HepG2 (cell line): ENCODE results near the gene STARD10. TPM values are rescaled to one million over a fixed set of nuclear protein-coding genes. Genes with fewer than 3 reads are reported as not detected.

Source experiments
- ADNP ChIP-seq: sonication (generic); formaldehyde crosslinking; IDR thresholded peaks from 2 replicates; pipeline ENCODE4 v1.4.0; 2020; ENCODE audit warnings: missing genetic modification reagents
- ARID2 ChIP-seq: sonication (generic); formaldehyde crosslinking; IDR thresholded peaks from 2 replicates; pipeline ENCODE4 v1.8.1; 2022; ENCODE audit warnings: mild to moderate bottlenecking, missing genetic modification reagents, borderline replicate concordance
- EED ChIP-seq: sonication (generic); formaldehyde crosslinking; IDR thresholded peaks from 2 replicates; pipeline ENCODE4 v1.5.0; 2020; ENCODE audit warnings: mild to moderate bottlenecking, missing genetic modification reagents
- ETV6 ChIP-seq: sonication (generic); formaldehyde crosslinking; conservative IDR thresholded peaks from 2 replicates; pipeline ENCODE4 v1.4.0; 2020; ENCODE audit warnings: missing genetic modification reagents
- FOXA3 ChIP-seq: IDR thresholded peaks from 2 replicates; pipeline ENCODE4 v1.6.1; 2016; ENCODE audit warnings: missing genetic modification reagents, missing compliant biosample characterization
- FOXM1 ChIP-seq: sonication (generic); formaldehyde crosslinking; IDR thresholded peaks from 2 replicates; pipeline ENCODE4 v1.5.0; 2020; ENCODE audit warnings: missing genetic modification reagents
- HMG20A ChIP-seq: IDR thresholded peaks from 2 replicates; pipeline ENCODE4 v1.6.1; 2016; ENCODE audit warnings: borderline replicate concordance
- HOXA7 ChIP-seq: sonication (generic); formaldehyde crosslinking; IDR thresholded peaks from 2 replicates; pipeline ENCODE4 v1.8.1; 2022; ENCODE audit warnings: mild to moderate bottlenecking, missing genetic modification reagents, moderate library complexity
- ISL2 ChIP-seq: sonication (generic); formaldehyde crosslinking; IDR thresholded peaks from 2 replicates; pipeline ENCODE4 v1.5.0; 2020; ENCODE audit warnings: missing genetic modification reagents
- MEIS1 ChIP-seq: sonication (generic); formaldehyde crosslinking; IDR thresholded peaks from 2 replicates; pipeline ENCODE4 v1.9.0; 2021; ENCODE audit warnings: mild to moderate bottlenecking, missing genetic modification reagents, moderate library complexity, borderline replicate concordance
- MYPOP ChIP-seq: sonication (generic); formaldehyde crosslinking; IDR thresholded peaks from 2 replicates; pipeline ENCODE4 v1.8.1; 2023; ENCODE audit warnings: mild to moderate bottlenecking, moderate library complexity, missing genetic modification reagents
- RBM39 ChIP-seq: fragments of 200-400 bp; formaldehyde crosslinking; IDR thresholded peaks from one replicate; pipeline ENCODE4 v1.6.1; 2018; ENCODE audit warnings: antibody characterized with exemption, mild to moderate bottlenecking, low read depth, low read length; ENCODE audit not compliant: poor library complexity, severe bottlenecking
- TP53 ChIP-seq: sonication (generic); formaldehyde crosslinking; conservative IDR thresholded peaks from 2 replicates; pipeline ENCODE4 v1.4.0; 2020; ENCODE audit warnings: missing genetic modification reagents
- USF2 ChIP-seq, 2 experiments: sonication (generic) in 1 of 2; formaldehyde crosslinking in 1 of 2; IDR thresholded peaks; 2 replicates each; pipeline versions ENCODE4 v1.5.1 to v1.6.1; 2011 to 2020; ENCODE audit warnings: borderline replicate concordance in 1 of 2, low read depth in 1 of 2, low read length in 1 of 2, mild to moderate bottlenecking in 1 of 2, missing genetic modification reagents in 1 of 2, moderate library complexity in 1 of 2
- ZBTB3 ChIP-seq: sonication (generic); formaldehyde crosslinking; IDR thresholded peaks from 2 replicates; pipeline ENCODE4 v1.4.0; 2020; ENCODE audit warnings: low read depth, mild to moderate bottlenecking, moderate library complexity, missing genetic modification reagents, borderline replicate concordance
- ZBTB37 ChIP-seq: sonication (generic); formaldehyde crosslinking; IDR thresholded peaks from 2 replicates; pipeline ENCODE4 v1.4.0; 2020; ENCODE audit warnings: mild to moderate bottlenecking, missing genetic modification reagents
- ZBTB7A ChIP-seq: sonication (generic); formaldehyde crosslinking; IDR thresholded peaks from 2 replicates; pipeline ENCODE4 v1.8.0; 2022; ENCODE audit warnings: mild to moderate bottlenecking, missing genetic modification reagents
- ZNF207 ChIP-seq: fragments of 450-650 bp; IDR thresholded peaks from 2 replicates; pipeline ENCODE4 v1.6.1; 2016; ENCODE audit warnings: antibody characterized with exemption, borderline replicate concordance
- ZNF230 ChIP-seq: sonication (generic); formaldehyde crosslinking; IDR thresholded peaks from 2 replicates; pipeline ENCODE4 v1.4.0; 2020; ENCODE audit warnings: mild to moderate bottlenecking, missing genetic modification reagents
- ZNF451 ChIP-seq: sonication (generic); formaldehyde crosslinking; IDR thresholded peaks from 2 replicates; pipeline ENCODE4 v1.5.0; 2020; ENCODE audit warnings: mild to moderate bottlenecking, missing genetic modification reagents
- ZNF501 ChIP-seq: sonication (generic); formaldehyde crosslinking; IDR thresholded peaks from 2 replicates; pipeline ENCODE4 v1.5.1; 2020; ENCODE audit warnings: mild to moderate bottlenecking, moderate library complexity, missing genetic modification reagents
- ZNF543 ChIP-seq: sonication (generic); formaldehyde crosslinking; IDR thresholded peaks from 2 replicates; pipeline ENCODE4 v1.4.0; 2020; ENCODE audit warnings: mild to moderate bottlenecking, missing genetic modification reagents
- ZNF570 ChIP-seq: sonication (generic); formaldehyde crosslinking; IDR thresholded peaks from 2 replicates; pipeline ENCODE4 v1.4.0; 2020; ENCODE audit warnings: mild to moderate bottlenecking, missing genetic modification reagents, borderline replicate concordance
- ZNF709 ChIP-seq: sonication (generic); formaldehyde crosslinking; IDR thresholded peaks from 2 replicates; pipeline ENCODE4 v1.5.0; 2020; ENCODE audit warnings: mild to moderate bottlenecking, missing genetic modification reagents
- ZNF737 ChIP-seq: sonication (generic); formaldehyde crosslinking; IDR thresholded peaks from 2 replicates; pipeline ENCODE4 v1.5.0; 2020; ENCODE audit warnings: missing genetic modification reagents, mild to moderate bottlenecking, borderline replicate concordance
- polyA plus RNA-seq, 8 experiments: library from polyadenylated mRNA; depleted of rRNA in 3 of 8; stranded (reverse) in 7 of 8; unstranded in 1 of 8; fragments of >200 nt; fragmentation: Illumina TruSeq in 4 of 8; extraction: Trizol in 4 of 8; gene quantifications; 2 replicates each; pipeline versions ENCODE4 v1.2.1 to v1.2.3, GENCODE V29; 2011 to 2016; ENCODE audit warnings: low read depth in 4 of 8, missing spikeins in 1 of 8, mixed read lengths in 1 of 8; ENCODE audit not compliant: insufficient read depth in 1 of 8
- total RNA-seq, 5 experiments: library from RNA; depleted of rRNA; stranded (reverse); fragments of >200 nt; fragmentation: Illumina TruSeq; extraction: Trizol; gene quantifications; 2 replicates each; pipeline ENCODE4 v1.2.3, GENCODE V29; 2016; ENCODE audit warnings: low read depth in 1 of 5

STARD10 gene
- total and polyA plus RNA-seq, 2 of the 13 experiments (the other 11 are each of a cell fraction or from before 2014, with no cell fraction given) = 260 to 341 TPM

GRCh38 chr11:72793425-72794367, at the start of gene STARD10 (continued):
- TF ChIP-seq ZBTB3 (CRISPR knock-in tag) (no peak), HMG20A (CRISPR knock-in tag) (no peak), ETV6 (0 out of 2 replicates have a peak, but pooled peaks have one; percentile 55), ARID2 (CRISPR knock-in tag) (no peak), ZNF543 (CRISPR knock-in tag) (peak; percentile 71; the same call in 1 of the 2 replicates), ZNF501 (CRISPR knock-in tag) (peak; percentile 96), ZNF570 (CRISPR knock-in tag) (no peak), ZNF709 (CRISPR knock-in tag) (peak; percentile 64; the same call in 1 of the 2 replicates), RBM39 (peak; percentile 79), HOXA7 (CRISPR knock-in tag) (no peak), ADNP (CRISPR knock-in tag) (no peak), ZNF737 (CRISPR knock-in tag) (no peak), ZNF451 (CRISPR knock-in tag) (peak; percentile 5; the same call in 1 of the 2 replicates), ZNF207 (no peak), ZBTB37 (CRISPR knock-in tag) (no peak), FOXM1 (CRISPR knock-in tag) (no peak), ISL2 (CRISPR knock-in tag) (0 out of 2 replicates have a peak, but pooled peaks have one; percentile 49), ZNF230 (CRISPR knock-in tag) (peak; percentile 44; the same call in 1 of the 2 replicates), EED (peak; percentile 59), ZBTB7A (no peak), MEIS1 (peak; percentile 58; the same call in 1 of the 2 replicates), TP53 (no peak), MYPOP (CRISPR knock-in tag) (no peak; the same call in 1 of the 2 replicates), USF2 (IDR thresholded peaks at IDR 0.05; ENCODE audit: low read depth, low read length) (no peak), USF2 (CRISPR knock-in tag; IDR thresholded peaks at IDR 0.05; ENCODE audit: borderline replicate concordance) (no peak; the same call in 1 of the 2 replicates), FOXA3 (CRISPR knock-in tag) (peak; percentile 85)
